GM12872 (cell line): Measurements from ENCODE around the gene EHD2.

Experiments used
- CTCF ChIP-seq: IDR thresholded peaks from 3 replicates; pipeline ENCODE4 v1.5.1; 2011; ENCODE audit warnings: low read depth, mild to moderate bottlenecking, low read length, moderate library complexity; ENCODE audit not compliant: insufficient read depth

Gene EHD2

GRCh38 chr19:47681936-47682335 is 31.3 kb upstream of the EHD2 start:
- no peak for TF ChIP-seq CTCF

- no peak for TF ChIP-seq CTCF
Observed at GRCh38 chr19:47682939-47683338, 30.3 kb upstream of the EHD2 start.

- TF ChIP-seq CTCF, result no peak
Observed at GRCh38 chr19:47686679-47687450, 26.4 kb upstream of the EHD2 start.

- no peak for TF ChIP-seq CTCF
Observed at GRCh38 chr19:47687906-47688305, 25.3 kb upstream of the EHD2 start.

- no peak for TF ChIP-seq CTCF
Observed at GRCh38 chr19:47691090-47691489, 22.1 kb upstream of the EHD2 start.

- no peak for TF ChIP-seq CTCF
Observed at GRCh38 chr19:47691782-47692181, 21.4 kb upstream of the EHD2 start.

- no peak for TF ChIP-seq CTCF
Observed at GRCh38 chr19:47693489-47693888, 19.7 kb upstream of the EHD2 start.
